ENCODE measurements around the gene AGXT.
A peak's percentile ranks its signal among the peaks of the same experiment; 100 is the strongest.

GRCh38 chr2:240832205-240832727 is 36.4 kb upstream of the AGXT start:
- TF ChIP-seq CTCF (IDR thresholded peaks at IDR 0.05): no peak
- peak in 1 of 3 donors; percentile 4 for TF ChIP-seq POLR2AphosphoS5 (IDR thresholded peaks at IDR 0.05)
